KOPT-K1 (cell line): ENCODE results near the gene RASEF.
"Not testable (repeated sequence)": the region's sequence is repeated elsewhere in the genome, so short reads cannot be mapped to it uniquely, and the experiment has no call there.

Source experiments
- H3K27ac ChIP-seq: fragments of 200-600 bp; sonication (generic); 2 replicates; pipeline ENCODE4 v1.5.1; 2016; ENCODE audit warnings: antibody characterized with exemption, mild to moderate bottlenecking, low read depth, low read length; ENCODE audit not compliant: poor library complexity, severe bottlenecking
- H3K36me3 ChIP-seq: fragments of 200-600 bp; sonication (generic); 2 replicates; pipeline ENCODE4 v1.5.1; 2017; ENCODE audit warnings: antibody characterized with exemption, mild to moderate bottlenecking, low read length, moderate library complexity; ENCODE audit not compliant: insufficient read depth
- H3K9me3 ChIP-seq: fragments of 200-600 bp; sonication (generic); 2 replicates; pipeline ENCODE4 v1.5.1; 2017; ENCODE audit warnings: antibody characterized with exemption, low read length, mild to moderate bottlenecking; ENCODE audit not compliant: insufficient read depth, poor library complexity, severe bottlenecking

The RASEF gene

GRCh38 chr9:82934949-82935348, 128.0 kb downstream of the RASEF start:
- Histone ChIP-seq H3K27ac (no peak overlapping the region), H3K9me3 (no peaks in the 10 kb centered on the region), H3K36me3 (no peaks in the 10 kb centered on the region)

GRCh38 chr9:82934025-82934424, 128.9 kb downstream of the RASEF start:
- not testable (repeated sequence) for H3K27ac ChIP-seq, H3K36me3 ChIP-seq, H3K9me3 ChIP-seq

GRCh38 chr9:82930116-82930515, 132.8 kb downstream of the RASEF start:
- Histone ChIP-seq H3K9me3 (no peaks in the 10 kb centered on the region), H3K36me3 (no peaks in the 10 kb centered on the region), H3K27ac (no peak overlapping the region)
